Activated naive CD8-positive, alpha-beta T cell treated with anti-CD3 and anti-CD28 coated beads, Interleukin-2, amount 50 U/mL, for 16 hours (primary cell): Measurements from ENCODE around the gene LRRTM4.
"Not testable (repeated sequence)": the region's sequence is repeated elsewhere in the genome, so short reads cannot be mapped to it uniquely, and the experiment has no call there.

ENCODE experiments used
- DNase-seq: peaks from one replicate; pipeline ENCODE4 v3.0.0-alpha.2; 2020; ENCODE audit warnings: low read depth, low spot score

Gene LRRTM4

GRCh38 chr2:76867854-76868253 is 654.3 kb downstream of the LRRTM4 start:
- no peak for DNase-seq

GRCh38 chr2:76866464-76866863 is 655.7 kb downstream of the LRRTM4 start:
- DNase-seq = no peak

- DNase-seq = no peak
These were observed 659.3 kb downstream of the LRRTM4 start for GRCh38 chr2:76862901-76863300.

- no peak for DNase-seq
These were observed 660.5 kb downstream of the LRRTM4 start for GRCh38 chr2:76861708-76862107.

- no peak for DNase-seq
These were observed 671.2 kb downstream of the LRRTM4 start for GRCh38 chr2:76851000-76851399.

GRCh38 chr2:76849086-76849485 is 673.1 kb downstream of the LRRTM4 start:
- DNase-seq = no peak

GRCh38 chr2:76839826-76840225 is 682.4 kb downstream of the LRRTM4 start:
- DNase-seq = no peak

GRCh38 chr2:76829374-76830234 is 692.6 kb downstream of the LRRTM4 start:
- DNase-seq = no peak

GRCh38 chr2:76826691-76827090 is 695.5 kb downstream of the LRRTM4 start:
- no peak for DNase-seq

GRCh38 chr2:76825140-76825970 is 696.8 kb downstream of the LRRTM4 start:
- no peak for DNase-seq

- DNase-seq = no peak
These were observed 700.4 kb downstream of the LRRTM4 start for GRCh38 chr2:76821731-76822130.

- no peak for DNase-seq
These were observed 709.1 kb downstream of the LRRTM4 start for GRCh38 chr2:76813084-76813483.

GRCh38 chr2:76812156-76812555 is 710.0 kb downstream of the LRRTM4 start:
- DNase-seq = no peak

GRCh38 chr2:76809136-76809535 is 713.0 kb downstream of the LRRTM4 start:
- DNase-seq = no peak

GRCh38 chr2:76808732-76809131 is 713.4 kb downstream of the LRRTM4 start:
- DNase-seq = no peak

GRCh38 chr2:76793647-76794334 is 728.4 kb downstream of the LRRTM4 start:
- DNase-seq = no peak

GRCh38 chr2:76781313-76781712 is 740.9 kb downstream of the LRRTM4 start:
- not testable (repeated sequence) for DNase-seq

GRCh38 chr2:76763276-76763675 is 758.9 kb downstream of the LRRTM4 start:
- no peak for DNase-seq

- DNase-seq = no peak
These were observed 761.8 kb downstream of the LRRTM4 start for GRCh38 chr2:76760367-76760704.

- DNase-seq = no peak
These were observed 762.4 kb downstream of the LRRTM4 start for GRCh38 chr2:76759634-76760366.

GRCh38 chr2:76752506-76752905 is 769.7 kb downstream of the LRRTM4 start:
- DNase-seq = no peak

- no peak for DNase-seq
These were observed 772.3 kb downstream of the LRRTM4 start for GRCh38 chr2:76749858-76750257.
